NCI-H187 treated with DMSO at 0.1 percent for 48 hours (cell line): Measurements from ENCODE around the gene ZDHHC14.

Experiments
- DNase-seq: peaks from one replicate; lab custom pipeline; 2025; lab: John Stamatoyannopoulos, UW

Gene ZDHHC14

DNA sequence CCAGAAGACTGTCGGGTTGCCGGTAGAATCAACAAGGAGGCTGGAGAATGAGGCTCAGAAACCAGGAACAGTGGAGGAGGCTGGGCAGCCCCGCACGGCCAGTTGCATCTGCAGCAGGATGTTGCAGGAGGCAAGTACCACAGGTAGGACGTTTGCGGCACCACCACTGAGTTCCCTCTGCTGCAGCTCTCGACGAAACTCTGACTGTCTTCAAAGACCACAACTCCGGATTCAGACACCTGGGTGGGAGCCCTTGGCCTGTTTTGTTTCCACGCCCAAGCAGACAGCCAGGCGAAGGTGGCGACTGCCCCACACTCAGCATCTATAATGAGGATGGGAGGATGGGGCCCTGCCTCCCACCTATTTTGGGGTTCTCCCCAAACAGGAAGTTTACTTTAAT is 218.2 kb downstream of the ZDHHC14 start:
- no peak for DNase-seq

DNA sequence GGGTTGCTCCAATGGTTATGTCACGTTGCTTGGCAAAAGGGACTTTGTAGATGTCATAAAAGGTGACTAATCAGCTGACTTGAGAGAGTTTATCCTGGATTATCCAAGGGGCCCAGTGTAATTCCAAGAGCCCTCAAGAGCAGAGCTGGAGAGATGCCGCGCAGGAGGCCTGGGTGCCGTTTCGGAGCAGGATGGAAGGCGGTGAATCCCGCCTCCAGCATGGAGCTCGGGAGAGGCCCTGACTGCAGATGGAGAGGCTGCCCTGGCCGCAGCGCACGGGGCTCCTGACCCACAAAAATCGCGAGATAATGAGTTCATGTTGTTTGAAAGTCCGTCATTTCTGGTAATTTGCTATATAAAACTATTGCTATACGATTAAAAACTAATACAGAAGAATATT is 219.8 kb downstream of the ZDHHC14 start:
- DNase-seq: no peak

DNA sequence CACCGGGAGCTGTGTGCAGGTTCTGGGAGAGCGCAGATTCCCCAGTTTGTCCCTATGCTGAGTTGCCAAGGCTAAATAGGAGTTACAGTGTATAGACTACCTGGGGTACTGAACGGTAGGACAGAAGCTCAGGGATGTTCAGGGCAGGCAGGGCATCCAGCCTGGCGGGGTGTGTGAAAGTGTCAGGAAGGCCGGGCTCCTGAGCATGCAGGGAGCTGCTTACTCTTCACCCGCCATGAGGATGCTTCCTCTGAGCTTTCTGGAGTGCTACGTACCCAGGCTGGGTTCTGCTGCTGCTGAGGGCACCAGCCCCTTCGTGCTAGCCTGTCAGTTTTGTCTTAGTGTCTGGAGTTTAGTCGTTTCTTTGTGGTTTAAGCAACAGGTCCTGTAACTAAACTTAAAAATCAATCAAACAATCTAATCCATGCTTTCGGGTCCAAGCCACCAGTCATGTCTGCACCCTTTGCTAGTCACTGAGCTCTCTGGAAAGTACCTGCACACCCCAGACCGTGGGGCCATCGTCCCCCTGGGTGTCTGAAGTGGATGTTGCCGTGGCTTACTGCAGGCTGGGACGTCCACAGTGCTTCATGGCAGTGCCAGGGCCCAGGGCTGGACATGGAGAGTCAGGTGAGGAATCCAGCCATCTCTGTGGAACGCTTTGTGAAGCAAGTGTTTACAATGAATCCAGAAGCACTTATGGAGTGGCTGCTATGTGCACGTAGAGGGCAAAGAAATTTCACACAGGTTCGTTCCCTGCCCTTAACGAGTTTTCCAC is 221.7 kb downstream of the ZDHHC14 start:
- DNase-seq: no peak

DNA sequence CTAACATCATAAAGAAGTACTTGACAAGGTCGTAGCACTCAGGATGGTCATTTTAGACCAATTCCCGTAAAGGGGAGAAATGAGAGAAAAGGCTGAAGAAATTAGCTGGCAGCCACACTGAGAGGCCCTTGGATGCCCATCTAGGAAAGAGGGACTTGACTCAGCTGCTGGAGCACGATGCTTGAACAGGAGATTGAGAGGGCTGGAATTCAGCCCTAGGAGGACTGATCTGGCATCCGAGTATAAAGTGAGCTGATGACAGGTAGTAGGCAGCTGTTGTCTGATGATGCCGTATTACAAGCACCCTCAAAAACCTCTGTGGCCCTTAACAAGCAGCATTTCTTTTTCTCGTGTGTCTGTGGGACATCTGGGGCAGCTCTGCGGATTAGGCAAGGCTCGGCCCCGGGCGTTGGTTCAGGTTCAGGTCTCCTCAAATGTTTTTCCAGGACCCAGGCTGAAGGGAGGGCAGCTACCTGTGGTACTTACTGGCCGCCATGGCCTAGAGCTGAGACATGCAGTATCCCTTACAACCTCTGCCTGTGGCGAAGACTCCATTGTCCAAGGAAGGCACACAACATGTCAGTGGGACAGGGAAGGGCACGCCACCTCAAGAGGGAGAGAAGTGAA is 222.4 kb downstream of the ZDHHC14 start:
- DNase-seq: no peak

DNA sequence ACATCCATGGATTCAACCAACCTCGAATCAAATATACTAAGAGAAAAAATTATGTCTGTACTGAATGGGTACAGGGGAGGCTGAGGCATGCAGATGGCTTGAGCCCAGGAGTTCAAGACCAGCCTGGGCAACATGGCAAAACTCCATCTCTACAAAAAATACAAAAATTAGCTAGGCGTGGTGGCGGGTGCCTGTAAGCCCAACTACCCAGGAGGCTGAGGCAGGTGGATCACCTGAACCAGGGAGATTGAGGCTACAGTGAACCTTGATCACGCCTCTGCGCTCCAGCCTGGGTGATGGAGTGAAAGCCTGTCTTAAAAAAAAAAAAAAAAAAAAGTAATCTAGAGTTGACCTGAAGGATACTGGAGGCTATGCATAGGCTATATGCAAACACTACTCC is 223.0 kb downstream of the ZDHHC14 start:
- DNase-seq: no peak

DNA sequence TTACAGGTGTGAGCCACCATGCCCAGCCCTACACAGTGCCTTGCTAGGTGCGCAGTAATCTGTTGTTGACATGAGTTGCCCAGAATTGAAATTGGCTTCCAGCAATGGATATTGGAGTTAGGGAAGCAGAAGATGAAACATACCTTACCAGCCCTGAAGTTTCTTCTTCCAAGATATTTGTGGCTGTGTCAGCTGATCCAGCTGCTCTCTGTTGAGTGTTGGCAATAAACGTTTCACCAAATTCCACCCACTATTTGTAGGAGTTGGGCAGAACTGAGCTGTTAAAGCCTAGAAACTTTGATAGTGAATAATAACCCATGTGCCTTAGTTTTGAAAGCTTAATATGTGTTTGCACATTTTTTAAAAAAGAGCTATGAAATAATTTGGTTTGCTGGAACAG is 223.8 kb downstream of the ZDHHC14 start:
- DNase-seq: no peak

DNA sequence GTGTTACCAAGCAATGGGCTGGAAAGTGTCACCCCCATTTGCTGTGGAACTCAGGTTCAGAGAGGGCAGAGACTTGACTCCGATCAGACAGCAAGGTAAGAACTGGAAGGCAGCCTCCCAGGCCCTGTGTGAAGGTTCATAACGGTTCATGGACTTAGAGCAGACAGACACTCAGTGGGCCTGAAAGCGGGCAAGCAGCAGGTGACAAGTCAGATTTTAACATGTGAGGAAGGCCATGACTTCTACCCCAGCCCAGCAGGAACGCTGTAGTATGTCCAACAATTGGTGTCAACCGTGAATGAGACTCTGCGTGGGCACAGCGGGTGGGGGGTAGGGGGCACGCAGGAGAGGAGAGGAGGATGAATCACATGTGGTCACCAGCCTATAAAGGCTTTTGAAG is 224.5 kb downstream of the ZDHHC14 start:
- no peak for DNase-seq

DNA sequence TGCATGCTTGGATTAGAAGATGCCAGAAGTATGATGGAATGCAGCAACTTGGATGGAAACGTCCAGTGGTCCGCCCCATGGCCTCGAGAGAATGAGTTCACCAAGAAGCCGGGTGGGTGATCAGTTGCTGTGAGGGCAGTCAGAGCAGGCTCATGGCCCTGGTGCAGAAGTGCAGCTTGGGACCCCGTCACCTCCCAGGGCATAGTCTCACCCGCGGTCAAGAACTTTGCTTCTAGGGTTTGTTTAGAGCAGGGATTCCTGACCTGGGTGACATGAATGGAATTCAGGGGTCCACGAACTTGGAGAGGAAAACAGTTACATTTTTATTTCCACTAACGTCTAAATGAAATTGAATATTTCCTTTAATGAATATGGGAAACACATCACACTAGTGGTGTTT is 225.5 kb downstream of the ZDHHC14 start:
- no peak for DNase-seq

DNA sequence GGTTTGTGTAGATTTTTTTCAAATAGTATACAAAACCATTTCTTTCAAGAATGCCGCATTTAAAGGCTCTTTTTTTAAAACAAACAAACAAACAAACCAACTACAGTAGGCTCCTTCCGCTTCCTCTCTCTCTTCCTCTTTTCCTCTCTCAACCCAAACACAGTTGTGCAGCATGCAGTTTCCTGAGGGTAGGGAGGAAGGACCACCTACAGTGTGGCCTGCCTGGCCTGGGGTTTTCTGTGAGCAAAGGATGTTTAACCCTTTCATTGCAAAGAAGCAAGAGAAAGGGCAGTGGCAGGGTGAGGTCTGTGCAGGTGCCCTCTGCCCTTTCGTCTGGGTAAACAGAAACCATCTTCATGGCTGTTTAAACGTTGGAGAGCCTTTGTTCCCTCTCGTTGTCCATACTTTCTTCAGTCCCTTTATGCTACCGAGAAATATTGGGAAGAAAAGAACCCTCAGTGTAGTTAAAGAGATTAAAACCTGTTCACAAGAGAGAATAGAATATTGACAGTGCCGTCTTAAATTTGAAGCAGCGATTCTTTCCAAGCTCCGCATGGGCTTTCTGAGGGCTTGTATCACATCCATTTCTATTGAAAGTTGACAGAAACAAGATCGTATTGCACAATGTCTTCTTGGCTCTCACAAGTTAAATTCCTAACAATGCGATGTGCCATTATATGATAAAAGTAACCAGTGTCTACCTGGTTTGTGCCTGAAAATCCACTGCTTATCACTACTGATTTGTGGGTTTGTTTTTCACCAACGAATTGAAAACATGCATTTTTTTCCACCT is 226.5 kb downstream of the ZDHHC14 start:
- DNase-seq: no peak

DNA sequence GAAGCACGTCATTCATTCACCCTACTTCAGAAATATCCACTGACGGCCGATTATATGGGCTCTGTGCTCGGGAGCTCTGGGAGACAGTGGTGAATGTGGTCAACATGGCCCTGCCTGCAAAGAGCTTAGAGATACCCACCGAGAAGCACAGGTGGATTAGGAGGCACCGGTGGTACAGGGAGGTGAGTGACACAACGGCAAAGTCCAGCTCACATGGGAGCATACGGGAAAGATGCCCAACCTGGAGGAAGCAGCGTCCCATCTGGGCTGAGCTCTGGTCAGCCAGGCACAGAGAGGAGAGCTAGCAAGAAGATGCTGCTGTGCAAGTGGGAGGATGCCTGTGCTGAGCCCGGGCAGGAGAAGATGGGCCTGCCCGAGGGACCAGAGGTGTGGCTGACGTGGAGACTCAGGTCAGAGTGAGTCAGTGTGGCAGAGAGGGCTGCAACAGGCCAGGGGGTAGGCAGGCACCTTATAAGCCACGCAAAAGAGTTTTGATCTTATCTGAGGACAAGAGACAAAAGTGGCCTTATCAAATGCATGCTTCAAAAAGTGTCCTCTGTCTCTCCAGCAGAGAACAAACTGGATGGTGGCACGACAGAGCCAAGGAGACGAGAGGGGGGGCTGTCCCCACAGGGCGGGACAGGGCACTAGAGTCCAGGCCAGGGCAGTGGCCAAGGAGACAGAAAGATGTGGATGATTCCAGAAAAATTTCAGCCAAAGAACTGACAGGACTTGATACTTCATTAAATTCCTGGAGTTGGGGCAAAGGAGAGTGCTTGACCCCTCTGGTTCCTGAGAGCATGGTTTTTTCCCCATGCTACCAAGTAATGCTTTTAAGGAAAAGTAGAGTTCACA is 227.5 kb downstream of the ZDHHC14 start:
- no peak for DNase-seq

DNA sequence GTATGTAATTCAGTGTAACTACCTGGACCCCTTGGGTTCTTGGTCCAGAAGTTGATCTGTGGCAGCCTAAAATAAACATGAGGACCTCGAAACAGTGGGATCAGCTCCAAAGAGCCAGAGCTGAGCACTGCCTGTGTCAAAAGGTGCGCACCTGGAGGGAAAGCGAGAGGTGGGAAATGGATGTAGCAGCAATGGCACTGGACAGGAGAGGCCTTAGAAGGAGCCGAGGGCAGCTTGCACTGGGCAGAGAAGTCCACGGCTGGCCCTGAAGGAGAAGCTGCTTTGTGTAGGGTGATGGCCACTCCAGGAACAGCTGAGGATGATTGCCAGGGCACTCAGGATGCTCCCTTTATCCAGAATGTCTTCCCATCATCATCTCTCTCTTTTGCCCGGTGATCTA is 228.1 kb downstream of the ZDHHC14 start:
- no peak for DNase-seq

DNA sequence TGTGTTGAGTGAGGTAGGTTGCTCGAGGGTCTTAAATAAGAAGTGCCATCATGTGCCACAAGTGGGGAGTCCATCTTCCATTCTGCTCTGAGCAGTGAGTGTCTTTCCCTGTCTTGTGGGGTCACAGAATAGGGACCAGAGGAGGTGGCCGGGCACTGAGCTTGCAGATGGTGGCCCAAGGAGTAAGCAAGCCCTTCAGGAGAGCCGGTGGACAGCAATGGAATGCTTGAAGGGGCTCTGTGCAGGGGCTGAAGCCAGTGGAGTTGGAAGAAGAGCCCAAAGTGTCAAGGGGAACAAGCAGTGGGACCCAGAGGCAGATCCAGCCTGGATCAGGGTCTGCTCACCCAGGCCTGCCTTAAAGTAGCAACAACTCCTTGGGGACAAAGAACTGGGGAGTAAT is 228.6 kb downstream of the ZDHHC14 start:
- DNase-seq: no peak

DNA sequence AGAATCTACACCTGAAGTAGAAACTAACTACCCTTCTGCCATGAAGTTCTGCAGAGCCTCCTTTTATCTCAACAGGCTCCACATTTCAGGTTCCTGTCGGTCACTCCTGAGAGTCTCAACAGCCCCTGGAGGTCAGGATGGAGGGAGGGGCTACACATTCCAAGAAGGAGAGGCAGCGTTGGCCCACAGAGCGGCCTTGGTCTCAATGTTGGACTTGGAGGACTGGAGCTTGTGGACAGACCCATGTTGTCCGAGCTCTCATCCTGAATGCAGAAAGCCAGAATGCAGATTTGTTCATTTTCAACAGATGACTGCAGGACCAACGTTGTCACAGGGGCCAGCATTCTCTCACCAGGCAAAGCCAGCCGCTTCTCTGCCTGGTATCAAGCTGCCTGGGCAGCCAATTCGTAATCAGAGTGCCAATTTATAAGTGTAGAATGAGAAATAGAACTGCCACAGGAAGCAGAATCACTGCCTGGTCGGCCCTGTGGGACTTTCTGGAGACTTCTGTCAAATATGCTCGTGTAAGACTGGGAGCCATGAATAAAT is 229.5 kb downstream of the ZDHHC14 start:
- no peak for DNase-seq

DNA sequence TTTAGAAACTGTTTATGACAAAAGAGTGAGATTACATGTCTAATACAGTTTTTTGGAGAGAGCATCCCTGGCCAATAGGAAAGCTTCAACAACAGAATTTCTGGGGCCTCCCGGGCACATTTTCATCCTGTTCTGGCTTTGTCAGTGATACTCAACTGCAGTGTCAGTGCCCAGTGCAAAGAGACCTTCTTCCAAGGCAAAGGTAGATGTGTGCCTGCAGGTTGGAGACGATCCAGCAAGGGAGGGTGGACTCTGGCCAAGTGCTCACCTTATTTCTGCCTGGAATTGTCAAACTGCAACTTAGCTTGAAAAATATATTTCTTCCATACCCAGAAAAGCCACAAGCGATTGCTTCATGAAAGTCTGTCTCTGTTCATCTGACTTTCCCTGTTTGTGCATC is 230.4 kb downstream of the ZDHHC14 start:
- no peak for DNase-seq

DNA sequence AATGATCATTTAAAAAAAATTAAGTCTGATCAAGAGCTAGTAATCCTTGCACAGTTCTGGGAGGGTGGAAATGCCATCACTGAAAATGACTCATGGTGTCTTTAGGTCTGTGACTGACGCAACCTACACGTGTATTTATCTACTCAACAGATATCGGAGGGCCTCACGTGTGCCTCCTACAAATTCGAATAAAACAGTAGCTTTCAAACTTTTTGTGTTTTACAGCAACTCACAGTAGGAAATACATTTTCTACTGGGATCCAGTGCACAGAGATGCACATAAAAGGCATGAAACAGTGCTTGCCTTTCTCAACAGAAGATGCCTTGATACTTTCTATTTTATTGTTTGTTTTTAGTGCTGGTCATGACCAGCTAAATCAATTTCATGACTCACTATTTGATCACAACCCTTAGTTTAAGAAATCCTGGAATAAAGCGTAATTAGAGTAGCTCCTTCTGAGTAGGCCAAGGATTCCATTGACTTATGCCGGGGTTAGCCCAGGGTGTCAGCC is 232.1 kb downstream of the ZDHHC14 start:
- no peak for DNase-seq

DNA sequence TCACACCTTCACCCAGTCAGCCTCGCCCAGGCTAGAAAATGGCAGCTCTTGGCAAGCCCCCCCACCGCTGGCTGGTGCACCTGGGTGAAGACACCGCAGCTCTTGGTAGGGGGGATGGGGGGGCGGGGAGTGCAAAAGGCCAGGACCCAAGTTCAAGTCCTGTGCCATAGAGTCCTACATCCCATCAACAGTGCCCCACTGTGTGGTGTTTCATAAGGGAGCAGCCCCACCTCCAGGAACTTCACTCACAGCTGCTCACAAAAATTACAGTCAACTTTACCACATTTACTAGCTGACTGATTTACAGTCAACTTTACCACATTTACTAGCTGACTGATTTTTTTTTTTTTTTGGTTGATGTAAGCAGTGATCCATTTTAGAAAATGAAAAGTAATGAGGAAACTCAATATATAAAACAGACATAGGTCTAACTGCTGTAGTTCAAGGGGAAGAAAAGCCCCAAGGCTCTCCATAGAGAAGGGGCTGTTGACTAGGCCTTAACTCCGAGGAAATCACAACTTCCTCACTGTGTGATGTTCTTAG is 233.1 kb downstream of the ZDHHC14 start:
- DNase-seq: no peak

DNA sequence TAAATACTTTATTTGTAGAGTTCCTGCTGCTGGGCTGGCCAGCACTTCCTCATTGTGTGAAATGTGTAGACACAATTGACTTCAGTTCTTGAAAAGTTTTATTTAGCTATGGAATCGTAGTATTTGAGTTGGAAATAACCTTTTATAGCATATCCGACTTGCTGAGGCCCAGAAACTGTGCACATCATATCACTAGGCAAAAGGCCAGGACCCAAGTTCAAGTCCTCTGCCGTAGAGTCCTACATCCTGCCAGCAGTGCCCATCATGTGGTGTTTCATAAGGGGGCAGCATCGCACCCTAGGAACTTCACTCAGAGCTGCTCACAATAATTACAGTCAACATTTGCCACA is 234.4 kb downstream of the ZDHHC14 start:
- no peak for DNase-seq

DNA sequence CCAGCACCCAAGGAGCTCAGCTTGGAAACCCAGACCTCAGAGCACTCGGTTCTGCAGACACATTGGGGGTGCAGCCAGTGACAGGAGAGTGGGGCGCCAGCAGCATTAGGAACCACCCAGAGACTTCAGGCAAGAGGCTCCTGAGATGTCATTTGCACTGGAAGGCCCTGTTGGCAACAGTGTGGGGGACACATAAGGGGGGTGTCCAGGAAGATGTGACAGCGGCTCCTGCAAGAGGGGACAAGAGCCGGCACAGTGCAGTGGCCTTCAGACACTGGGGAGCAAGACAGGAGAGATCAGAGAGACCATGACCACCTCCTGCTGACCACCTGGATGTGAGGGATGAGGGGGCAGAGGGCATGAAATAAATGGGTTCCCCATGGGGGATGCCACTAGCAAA is 235.0 kb downstream of the ZDHHC14 start:
- no peak for DNase-seq

DNA sequence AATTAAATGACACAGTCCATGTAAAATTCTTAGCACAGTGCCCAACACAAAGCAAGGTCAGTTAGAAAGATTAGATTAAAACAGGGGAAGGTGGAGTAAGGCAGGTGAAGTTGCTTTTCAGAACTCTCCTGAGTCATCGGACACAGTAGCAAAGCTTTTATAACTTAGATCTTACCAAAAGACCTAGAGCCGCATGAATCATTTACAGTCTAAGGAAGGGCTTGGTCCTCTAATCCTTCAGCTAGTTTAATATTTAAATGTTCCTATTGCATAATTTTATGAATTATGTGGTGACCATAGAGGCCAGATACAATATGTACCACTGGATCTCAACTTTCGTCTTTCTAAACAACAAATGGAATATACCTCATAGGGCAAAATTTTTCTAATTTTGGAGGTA is 240.0 kb downstream of the ZDHHC14 start:
- DNase-seq: no peak

DNA sequence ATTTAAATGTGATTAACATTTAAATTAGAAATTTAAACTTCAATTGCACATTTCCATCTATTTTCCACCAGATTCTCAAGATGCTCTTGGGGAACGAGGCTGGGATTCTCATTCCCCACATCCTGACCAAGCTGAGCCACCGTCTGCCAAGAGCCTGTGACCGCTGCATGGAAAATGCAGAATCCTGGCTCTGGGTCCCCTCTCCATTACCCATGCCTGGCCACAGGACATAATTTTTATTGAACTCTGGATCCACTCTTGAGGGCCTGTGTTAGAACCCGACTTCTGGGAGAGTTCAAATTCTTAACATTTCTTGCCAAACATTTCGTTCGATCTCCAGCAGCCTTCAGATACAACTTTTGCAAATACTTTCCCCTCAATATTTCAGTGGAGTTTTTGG is 240.4 kb downstream of the ZDHHC14 start:
- no peak for DNase-seq

DNA sequence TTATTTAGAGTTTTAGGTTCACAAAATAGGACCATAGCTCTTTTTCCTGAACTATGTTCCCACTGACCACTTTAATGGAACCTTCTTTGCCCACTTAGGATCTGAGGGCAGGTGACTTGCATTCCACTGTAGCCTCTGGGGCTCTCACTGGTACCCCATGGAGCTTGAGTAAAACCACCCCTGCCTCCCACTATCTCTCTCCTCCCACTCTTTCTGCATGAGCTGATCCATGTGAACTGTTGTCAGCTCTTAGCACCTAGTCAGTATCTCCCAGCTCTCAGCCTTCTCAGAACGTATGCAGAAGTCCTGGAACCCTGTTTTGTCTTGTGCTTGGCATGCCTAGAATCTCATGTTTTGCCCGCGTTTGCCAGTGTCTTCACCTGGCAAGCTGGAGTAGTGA is 241.4 kb downstream of the ZDHHC14 start:
- DNase-seq: no peak

DNA sequence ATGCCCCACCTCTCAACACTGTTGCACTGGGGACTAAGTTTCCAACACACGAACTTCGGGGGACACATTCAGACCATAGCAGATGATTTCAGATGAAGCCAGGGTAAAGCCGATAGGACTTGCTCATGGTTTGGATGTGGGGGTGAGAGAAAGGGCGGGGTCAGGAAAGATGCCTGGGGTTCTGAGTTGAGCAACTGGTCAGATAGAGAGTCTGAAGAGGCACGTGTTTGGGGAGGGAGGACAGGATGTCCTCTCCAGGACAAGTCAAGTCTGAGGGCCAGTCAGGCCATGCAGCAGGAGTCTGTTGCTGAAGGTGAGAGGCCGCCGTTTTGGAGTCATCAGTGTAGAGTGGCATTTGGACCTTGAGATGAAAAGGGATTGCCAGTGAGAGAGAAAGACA is 244.1 kb downstream of the ZDHHC14 start:
- DNase-seq: no peak
